ENCODE data around the gene GCH1. TPM values are rescaled to one million over a fixed set of nuclear protein-coding genes. Genes with fewer than 3 reads are reported as not detected.

Gene GCH1, protein sequence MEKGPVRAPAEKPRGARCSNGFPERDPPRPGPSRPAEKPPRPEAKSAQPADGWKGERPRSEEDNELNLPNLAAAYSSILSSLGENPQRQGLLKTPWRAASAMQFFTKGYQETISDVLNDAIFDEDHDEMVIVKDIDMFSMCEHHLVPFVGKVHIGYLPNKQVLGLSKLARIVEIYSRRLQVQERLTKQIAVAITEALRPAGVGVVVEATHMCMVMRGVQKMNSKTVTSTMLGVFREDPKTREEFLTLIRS
- total RNA-seq: 12.8 and 13.9 TPM in 2 replicates

DNA sequence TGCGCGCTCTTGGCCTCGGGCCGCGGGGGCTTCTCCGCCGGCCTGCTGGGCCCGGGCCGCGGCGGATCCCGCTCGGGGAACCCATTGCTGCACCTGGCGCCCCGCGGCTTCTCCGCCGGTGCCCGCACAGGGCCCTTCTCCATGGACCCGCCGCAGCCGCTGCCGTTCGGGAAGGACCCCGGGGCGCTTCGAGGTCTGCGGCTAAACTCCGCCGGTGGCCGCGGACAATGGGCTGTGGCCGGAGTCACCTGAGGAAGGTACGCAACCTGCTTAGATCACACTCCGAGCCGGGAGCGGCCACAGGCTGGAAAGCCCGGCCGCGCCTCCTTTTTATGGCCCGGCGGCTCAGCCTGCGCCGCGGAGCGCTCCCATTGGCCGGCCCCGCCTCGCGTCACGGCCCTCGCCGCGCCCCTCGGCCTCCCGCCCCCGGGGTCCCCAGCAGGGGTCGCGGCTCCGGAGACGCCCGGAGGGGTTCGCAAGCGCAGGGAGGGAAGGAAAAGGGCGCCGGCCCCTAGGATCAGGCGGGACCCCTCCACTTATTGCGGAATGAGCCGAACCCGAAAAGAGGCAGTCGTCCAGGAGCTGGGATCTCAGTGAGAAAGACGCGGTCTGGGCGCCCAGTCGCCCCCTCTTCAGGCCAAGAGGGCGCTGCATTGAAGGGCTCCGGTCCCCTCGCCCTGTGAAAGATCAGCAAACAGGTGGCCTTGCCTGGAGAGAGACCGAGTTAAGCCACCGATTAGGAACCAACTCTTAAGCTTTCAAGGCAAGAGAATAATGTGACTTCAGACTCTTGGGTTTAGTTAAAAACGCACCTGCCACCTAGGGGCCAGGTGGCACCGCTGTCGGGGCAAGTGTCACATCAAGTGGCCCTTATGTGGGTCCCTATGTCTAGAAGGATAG lies at the start of gene GCH1:
TSS of gene GCH1 (minus strand) at position 306 of the 900 bp plus-strand sequence. CDS start at position 143, 163 bp downstream.

Other genes starting within 250 kb of the GCH1 start
- gene WDHD1, start 124.3 kb upstream of the GCH1 start, total RNA-seq: 12.9 and 13.3 TPM in 2 replicates
- gene SOCS4, start 124.4 kb upstream of the GCH1 start, total RNA-seq: 13.0 and 15.4 TPM in 2 replicates
- gene MAPK1IP1L, start 148.8 kb upstream of the GCH1 start, total RNA-seq: 79.1 and 119 TPM in 2 replicates
- gene LGALS3, start 226.4 kb upstream of the GCH1 start, total RNA-seq: 248 and 272 TPM in 2 replicates

Measured in mammary microvascular endothelial cell (primary cell).